GM12891 (cell line): ENCODE measurements around the gene PGPEP1.

Experiments used
- PAX5 ChIP-seq: IDR thresholded peaks from 2 replicates; pipeline ENCODE4 v1.6.1; 2011; ENCODE audit warnings: low read length, moderate library complexity, mild to moderate bottlenecking; ENCODE audit not compliant: insufficient read depth, severe bottlenecking
- POLR2A ChIP-seq: IDR thresholded peaks from 2 replicates; pipeline ENCODE4 v1.6.1; 2011; ENCODE audit warnings: low read depth, low read length, control low read depth
- POLR2AphosphoS5 ChIP-seq: IDR thresholded peaks from 2 replicates; pipeline ENCODE4 v1.6.1; 2011; ENCODE audit warnings: low read depth, low read length, control low read depth
- POU2F2 ChIP-seq: IDR thresholded peaks from 2 replicates; pipeline ENCODE4 v1.6.1; 2011; ENCODE audit warnings: low read depth, mild to moderate bottlenecking, control low read depth, low read length, moderate library complexity
- SPI1 ChIP-seq: IDR thresholded peaks from 2 replicates; pipeline ENCODE4 v1.6.1; 2011; ENCODE audit warnings: low read depth, low read length, control low read depth
- TAF1 ChIP-seq: IDR thresholded peaks from 2 replicates; pipeline ENCODE4 v1.6.1; 2011; ENCODE audit warnings: low read depth, low read length, control low read depth

- TF ChIP-seq POLR2A (no peak), POLR2AphosphoS5 (no peak), TAF1 (no peak), POU2F2 (no peak), SPI1 (no peak), PAX5 (no peak)
Measured at GRCh38 chr19:18338541-18338940, 1.9 kb upstream of the PGPEP1 start.
